BJ (cell line): ENCODE measurements around the gene ADRA2C. TPM values are rescaled to one million over a fixed set of nuclear protein-coding genes. Genes with fewer than 3 reads are reported as not detected.

Source experiments
- CTCF ChIA-PET: fragments of 350-600 bp; formaldehyde crosslinking; extraction: SDS; loops from one replicate; lab custom pipeline; 2021; ENCODE audit warnings: antibody characterized with exemption, inconsistent platforms; lab: Yijun Ruan, JAX
- POLR2A ChIA-PET: fragments of 300-600 bp; sonication (Branson Sonifier 250); formaldehyde crosslinking; extraction: SDS; loops from one replicate; lab custom pipeline; 2021; ENCODE audit warnings: antibody characterized with exemption; lab: Charles Lee
- DNase-seq: peaks from one replicate; pipeline ENCODE4 v3.0.0-alpha.2; 2011; ENCODE audit warnings: low read depth
- H3K27me3 ChIP-seq: 2 replicates; pipeline ENCODE4 v1.6.0; 2011; ENCODE audit warnings: low read length; ENCODE audit not compliant: control insufficient read depth, insufficient read depth
- H3K36me3 ChIP-seq: 2 replicates; pipeline ENCODE4 v1.5.1; 2011; ENCODE audit warnings: low read length; ENCODE audit not compliant: control insufficient read depth, insufficient read depth
- H3K4me3 ChIP-seq: 2 replicates; pipeline ENCODE4 v1.5.1; 2011; ENCODE audit warnings: low read depth, mild to moderate bottlenecking, control low read depth, low read length
- CTCF ChIP-seq: IDR thresholded peaks from 2 replicates; pipeline ENCODE4 v1.5.1; 2011; ENCODE audit warnings: low read depth, mild to moderate bottlenecking, control low read depth, inconsistent platforms, low read length, moderate library complexity; ENCODE audit not compliant: insufficient read depth
- polyA plus RNA-seq: library from polyadenylated mRNA; depleted of rRNA; stranded (reverse); fragments of >200 nt; gene quantifications from 2 replicates; pipeline ENCODE4 v1.2.3, GENCODE V29; 2011

The ADRA2C gene
- polyA plus RNA-seq, 1 experiment: 0.20 TPM

GRCh38 chr4:3773552-3774001 lies 7.4 kb downstream of the ADRA2C start:
- Histone ChIP-seq H3K4me3 (no peak overlapping the region), H3K36me3 (no peaks in the 10 kb centered on the region), H3K27me3 (peaks cover 6% of the 10 kb centered on the region)
- no peak for TF ChIP-seq CTCF
- CTCF ChIA-PET: interaction anchor here (1.2 kb wide), 1 partner anchor 17 kb away, joined by 3 read pairs; no protein-coding TSS in a partner anchor
- DNase-seq: no peak
- POLR2A ChIA-PET: no interaction called here

DNA sequence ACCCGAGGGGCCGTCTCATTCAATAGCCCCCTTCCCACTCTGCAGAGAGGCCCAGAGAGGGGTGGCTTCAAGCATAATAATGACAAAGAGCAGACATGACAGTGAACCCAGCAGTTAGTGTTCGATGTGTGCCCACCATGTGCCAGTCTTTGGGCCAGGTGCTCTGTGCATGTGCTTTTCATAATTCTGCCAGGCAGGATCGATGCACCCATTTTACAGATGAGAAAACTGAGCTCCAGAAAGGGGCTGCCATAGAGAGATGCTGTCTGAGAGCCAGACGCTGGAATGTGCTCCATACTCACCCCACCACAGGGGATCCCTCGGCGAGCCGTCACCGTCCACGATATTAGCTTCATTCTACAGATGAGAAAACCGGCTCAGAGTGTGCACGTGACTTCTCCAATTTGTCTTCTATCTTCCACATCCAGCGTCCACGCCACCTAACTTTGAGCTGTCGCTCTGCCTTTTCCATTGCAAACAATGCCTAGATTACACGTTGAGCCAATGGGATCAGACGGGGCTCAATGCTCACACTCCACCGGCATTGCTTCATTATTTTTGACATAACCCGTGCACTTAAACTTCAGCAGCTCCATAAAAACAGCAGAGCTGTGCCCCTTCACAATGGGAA lies 8.2 kb downstream of the ADRA2C start:
- ChIA-PET POLR2A (no interaction called here), CTCF (interaction anchor here (0.9 to 1.2 kb wide), 2 partner anchors 9 to 17 kb away, joined by 3 read pairs; no protein-coding TSS in a partner anchor)
- Histone ChIP-seq H3K27me3 (peaks cover 5% of the 10 kb centered on the region), H3K4me3 (no peak overlapping the region), H3K36me3 (no peaks in the 10 kb centered on the region)
- no peak for DNase-seq
- TF ChIP-seq CTCF: no peak

DNA sequence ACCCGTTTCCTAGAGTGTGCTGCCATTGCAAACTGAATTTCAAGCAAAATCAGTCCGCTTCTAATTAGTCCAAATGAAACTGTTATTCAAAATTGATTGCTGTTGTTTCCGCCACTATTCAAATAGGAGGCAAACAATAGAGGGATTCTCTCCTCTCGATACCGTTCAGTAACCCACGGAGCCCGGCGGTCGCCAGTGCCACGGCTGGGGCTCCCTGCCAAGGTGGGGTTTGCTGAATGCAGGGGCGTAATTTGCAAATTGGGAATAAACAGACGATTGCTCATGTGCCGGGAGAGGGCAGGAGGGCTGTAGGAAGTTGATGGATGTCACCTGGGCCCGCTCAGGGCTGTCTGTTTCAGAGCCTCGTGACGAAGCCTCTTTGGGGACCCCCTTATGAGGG lies 8.8 kb downstream of the ADRA2C start:
- no peak for TF ChIP-seq CTCF
- ChIA-PET POLR2A (no interaction called here), CTCF (interaction anchor here (0.9 to 1.2 kb wide), 2 partner anchors 8 to 18 kb away, joined by 3 read pairs; no protein-coding TSS in a partner anchor)
- H3K36me3 ChIP-seq: no peaks in the 10 kb centered on the region
- H3K27me3 ChIP-seq: peaks cover 4% of the 10 kb centered on the region
- H3K4me3 ChIP-seq: no peak overlapping the region
- DNase-seq: no peak

GRCh38 chr4:3775576-3775975 lies 9.4 kb downstream of the ADRA2C start:
- H3K4me3 ChIP-seq: no peak overlapping the region
- POLR2A ChIA-PET: no interaction called here
- H3K36me3 ChIP-seq: no peaks in the 10 kb centered on the region
- no peak for DNase-seq
- no peak for TF ChIP-seq CTCF
- peaks cover 4% of the 10 kb centered on the region for H3K27me3 ChIP-seq
- CTCF ChIA-PET: no interaction called here

DNA sequence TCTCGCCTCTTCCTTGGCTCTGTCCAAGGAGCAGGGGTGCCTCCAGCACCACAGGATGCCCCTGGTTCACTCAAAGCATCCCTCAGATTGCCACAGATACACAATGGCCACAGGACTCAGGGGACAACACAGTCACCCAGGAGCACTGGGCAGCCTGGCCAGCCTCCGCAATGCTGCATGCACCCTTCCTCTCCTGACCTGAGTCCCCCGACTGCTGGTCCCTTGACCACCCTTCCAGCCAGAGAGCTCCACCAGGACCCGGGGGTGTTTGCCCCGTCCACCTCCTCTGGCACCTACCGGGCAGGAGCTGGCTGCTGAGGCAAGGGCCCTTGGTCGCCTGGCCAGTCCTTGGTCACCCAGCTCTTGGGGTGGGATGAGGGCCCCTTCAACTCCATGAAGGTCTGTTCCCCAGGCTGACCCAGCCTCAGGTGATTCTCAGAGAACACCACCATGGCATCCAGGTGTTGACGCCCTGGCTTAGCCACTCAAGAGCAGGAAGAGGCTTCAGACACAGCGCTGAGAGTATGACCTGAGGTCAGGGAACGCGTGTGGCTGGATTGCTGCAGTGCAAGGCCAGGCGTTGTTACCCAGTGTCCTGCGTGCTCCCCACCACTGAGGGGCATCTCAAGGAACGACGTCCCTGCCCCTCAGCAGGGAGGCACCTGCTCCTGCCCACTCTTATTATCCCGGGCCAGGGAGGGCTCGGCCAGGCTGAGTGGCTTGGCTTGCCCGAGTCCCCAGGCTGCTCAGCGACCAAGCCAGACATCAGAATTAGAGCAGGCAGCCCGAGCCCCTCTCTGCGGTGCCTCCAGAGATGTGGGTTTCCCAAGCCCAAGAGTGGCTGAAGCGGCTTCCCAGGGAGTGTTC lies 10.2 kb downstream of the ADRA2C start:
- ChIA-PET POLR2A (no interaction called here), CTCF (no interaction called here)
- H3K4me3 ChIP-seq: no peak overlapping the region

More for the DNA sequence above, 10.2 kb downstream of the ADRA2C start:
- no peak for TF ChIP-seq CTCF
- H3K36me3 ChIP-seq: no peaks in the 10 kb centered on the region
- no peak for DNase-seq
- H3K27me3 ChIP-seq: peaks cover 4% of the 10 kb centered on the region
